HepG2 (cell line): ENCODE results near the gene ABT1. TPM values are rescaled to one million over a fixed set of nuclear protein-coding genes. Genes with fewer than 3 reads are reported as not detected.

Experiments used
- BATF2 ChIP-seq: sonication (generic); formaldehyde crosslinking; IDR thresholded peaks from 2 replicates; pipeline ENCODE4 v1.8.0; 2022; ENCODE audit warnings: mild to moderate bottlenecking, missing genetic modification reagents, moderate library complexity
- DMTF1 ChIP-seq: sonication (generic); formaldehyde crosslinking; IDR thresholded peaks from 2 replicates; pipeline ENCODE4 v1.4.0; 2020; ENCODE audit warnings: mild to moderate bottlenecking, missing genetic modification reagents
- EP300 ChIP-seq, 3 experiments: sonication (generic) in 1 of 3; formaldehyde crosslinking in 1 of 3; IDR thresholded peaks; 2 replicates each; pipeline versions ENCODE4 v1.5.1 to v1.6.1; 2011 to 2020; ENCODE audit warnings: low read depth in 2 of 3, low read length in 2 of 3, borderline replicate concordance in 1 of 3, improper control_type of control experiment in 1 of 3, mild to moderate bottlenecking in 1 of 3, missing genetic modification reagents in 1 of 3, moderate library complexity in 1 of 3
- GATAD1 ChIP-seq: IDR thresholded peaks from 2 replicates; pipeline ENCODE4 v1.6.1; 2016; ENCODE audit warnings: missing genetic modification reagents, missing compliant biosample characterization
- HINFP ChIP-seq: sonication (generic); formaldehyde crosslinking; IDR thresholded peaks from 2 replicates; pipeline ENCODE4 v1.4.0; 2020; ENCODE audit warnings: low read depth, mild to moderate bottlenecking, missing genetic modification reagents
- HNRNPK ChIP-seq: fragments of 200-400 bp; formaldehyde crosslinking; IDR thresholded peaks from 2 replicates; pipeline ENCODE4 v1.6.1; 2018; ENCODE audit warnings: low read length, low read depth, moderate library complexity, mild to moderate bottlenecking; ENCODE audit not compliant: poor library complexity, severe bottlenecking
- JUND ChIP-seq: sonication (generic); formaldehyde crosslinking; IDR thresholded peaks from 2 replicates; pipeline ENCODE4 v1.8.0; 2022; ENCODE audit warnings: mild to moderate bottlenecking, missing genetic modification reagents
- PATZ1 ChIP-seq: sonication (generic); formaldehyde crosslinking; IDR thresholded peaks from 2 replicates; pipeline ENCODE4 v1.4.0; 2020; ENCODE audit warnings: missing genetic modification reagents
- PAX8 ChIP-seq: sonication (generic); formaldehyde crosslinking; IDR thresholded peaks from 2 replicates; pipeline ENCODE4 v1.8.0; 2022; ENCODE audit warnings: mild to moderate bottlenecking, missing genetic modification reagents, borderline replicate concordance
- SP140L ChIP-seq: sonication (generic); formaldehyde crosslinking; IDR thresholded peaks from 2 replicates; pipeline ENCODE4 v1.4.0; 2020; ENCODE audit warnings: missing genetic modification reagents, borderline replicate concordance
- ZBTB37 ChIP-seq: sonication (generic); formaldehyde crosslinking; IDR thresholded peaks from 2 replicates; pipeline ENCODE4 v1.4.0; 2020; ENCODE audit warnings: mild to moderate bottlenecking, missing genetic modification reagents
- ZMYM2 ChIP-seq: sonication (generic); formaldehyde crosslinking; IDR thresholded peaks from 2 replicates; pipeline ENCODE4 v1.8.0; 2022; ENCODE audit warnings: mild to moderate bottlenecking, missing genetic modification reagents
- ZNF256 ChIP-seq: sonication (generic); formaldehyde crosslinking; conservative IDR thresholded peaks from 2 replicates; pipeline ENCODE4 v1.4.0; 2020; ENCODE audit warnings: missing genetic modification reagents
- ZNF317 ChIP-seq: sonication (generic); formaldehyde crosslinking; IDR thresholded peaks from 2 replicates; pipeline ENCODE4 v1.5.0; 2020; ENCODE audit warnings: mild to moderate bottlenecking, missing genetic modification reagents
- ZNF775 ChIP-seq: sonication (generic); formaldehyde crosslinking; IDR thresholded peaks from 2 replicates; pipeline ENCODE4 v1.4.0; 2020; ENCODE audit warnings: missing genetic modification reagents, mild to moderate bottlenecking, moderate library complexity, borderline replicate concordance
- ZSCAN21 ChIP-seq: sonication (generic); formaldehyde crosslinking; IDR thresholded peaks from 2 replicates; pipeline ENCODE4 v1.8.0; 2022; ENCODE audit warnings: mild to moderate bottlenecking, missing genetic modification reagents, moderate library complexity, borderline replicate concordance
- polyA plus RNA-seq, 8 experiments: library from polyadenylated mRNA; depleted of rRNA in 3 of 8; stranded (reverse) in 7 of 8; unstranded in 1 of 8; fragments of >200 nt; fragmentation: Illumina TruSeq in 4 of 8; extraction: Trizol in 4 of 8; gene quantifications; 2 replicates each; pipeline versions ENCODE4 v1.2.1 to v1.2.3, GENCODE V29; 2011 to 2016; ENCODE audit warnings: low read depth in 4 of 8, missing spikeins in 1 of 8, mixed read lengths in 1 of 8; ENCODE audit not compliant: insufficient read depth in 1 of 8
- total RNA-seq, 5 experiments: library from RNA; depleted of rRNA; stranded (reverse); fragments of >200 nt; fragmentation: Illumina TruSeq; extraction: Trizol; gene quantifications; 2 replicates each; pipeline ENCODE4 v1.2.3, GENCODE V29; 2016; ENCODE audit warnings: low read depth in 1 of 5

The ABT1 gene
- total and polyA plus RNA-seq, 2 of the 13 experiments (the other 11 are each of a cell fraction or from before 2014, with no cell fraction given): 38.4 TPM

GRCh38 chr6:26550250-26550993, 46.3 kb upstream of the ABT1 start (continued):
- TF ChIP-seq PAX8 (CRISPR knock-in tag) (no peak), BATF2 (CRISPR knock-in tag) (no peak), ZMYM2 (CRISPR knock-in tag) (peak; percentile 97), SP140L (CRISPR knock-in tag) (no peak), HNRNPK (no peak), EP300 (IDR thresholded peaks at IDR 0.05; ENCODE audit: low read depth in 2 of 2, low read length in 2 of 2) (peak in 1 of 2 experiments; percentile 38; a peak in 1 of 4 replicates), EP300 (CRISPR knock-in tag; IDR thresholded peaks at IDR 0.05; ENCODE audit: borderline replicate concordance) (peak; percentile 51; the same call in 1 of the 2 replicates), GATAD1 (CRISPR knock-in tag) (peak; percentile 66), ZBTB37 (CRISPR knock-in tag) (no peak; the same call in 1 of the 2 replicates), ZSCAN21 (CRISPR knock-in tag) (peak; percentile 77; the same call in 1 of the 2 replicates), ZNF775 (CRISPR knock-in tag) (no peak), DMTF1 (no peak), ZNF256 (CRISPR knock-in tag) (peak; percentile 78; the same call in 1 of the 2 replicates), PATZ1 (CRISPR knock-in tag) (peak; percentile 97), JUND (no peak), HINFP (CRISPR knock-in tag) (peak; percentile 62; the same call in 1 of the 2 replicates), ZNF317 (0 out of 2 replicates have a peak, but pooled peaks have one; percentile 56)
